Measurements from ENCODE around the gene DNER.

GRCh38 chr2:229405796-229406195 lies 308.6 kb downstream of the DNER start:
- no peak for TF ChIP-seq CTCF (IDR thresholded peaks at IDR 0.05)
- no peak for TF ChIP-seq POLR2A (IDR thresholded peaks at IDR 0.05)
